HG03460 (cell line): ENCODE measurements around the gene TBX15.
A peak's percentile ranks its signal among the peaks of the same experiment; 100 is the strongest.
"Not testable (repeated sequence)": the region's sequence is repeated elsewhere in the genome, so short reads cannot be mapped to it uniquely, and the experiment has no call there.

Source experiments
- ATAC-seq: cut with Tn5 transposase; IDR thresholded peaks from one replicate; pipeline ENCODE4 v1.9.1; 2021; ENCODE audit not compliant: unreplicated experiment

Gene TBX15

DNA sequence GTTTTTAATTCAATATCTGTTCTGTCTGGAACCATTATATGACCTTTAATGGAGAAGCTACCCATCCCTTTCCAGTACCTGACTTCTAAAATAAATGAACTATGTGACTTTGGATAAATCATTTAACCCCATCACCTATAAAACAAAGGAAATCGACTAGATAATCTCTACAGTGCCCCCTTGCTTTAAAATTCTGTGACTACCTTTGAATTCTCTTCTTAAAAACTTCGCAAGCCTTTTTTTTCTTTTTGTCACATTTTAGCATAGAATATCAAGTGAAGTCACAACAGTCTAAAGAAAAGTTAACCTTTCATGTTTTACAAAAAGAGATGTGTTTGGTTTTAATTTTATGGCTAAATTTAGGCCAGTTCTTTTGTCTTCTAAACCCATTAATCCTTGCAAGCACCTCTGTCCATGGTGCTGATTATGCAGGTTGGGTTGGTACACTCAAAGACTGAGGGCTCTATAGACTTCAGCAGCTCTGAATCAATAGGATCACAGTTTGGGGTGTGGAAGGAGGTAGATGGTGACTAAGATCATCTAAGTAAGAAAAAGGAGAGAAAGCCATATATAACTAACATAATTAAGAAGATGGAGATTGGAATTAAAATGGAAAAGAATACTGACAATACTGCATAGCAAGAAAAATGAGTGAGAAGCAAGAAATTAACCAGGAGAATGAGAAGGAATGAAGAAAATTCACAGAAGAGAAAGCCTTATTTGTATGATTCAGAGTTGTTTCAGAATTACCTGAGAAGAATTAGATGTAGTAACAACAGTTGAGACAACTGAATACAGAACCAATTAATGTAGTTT is 59.2 kb downstream of the TBX15 start:
- no peak for ATAC-seq

DNA sequence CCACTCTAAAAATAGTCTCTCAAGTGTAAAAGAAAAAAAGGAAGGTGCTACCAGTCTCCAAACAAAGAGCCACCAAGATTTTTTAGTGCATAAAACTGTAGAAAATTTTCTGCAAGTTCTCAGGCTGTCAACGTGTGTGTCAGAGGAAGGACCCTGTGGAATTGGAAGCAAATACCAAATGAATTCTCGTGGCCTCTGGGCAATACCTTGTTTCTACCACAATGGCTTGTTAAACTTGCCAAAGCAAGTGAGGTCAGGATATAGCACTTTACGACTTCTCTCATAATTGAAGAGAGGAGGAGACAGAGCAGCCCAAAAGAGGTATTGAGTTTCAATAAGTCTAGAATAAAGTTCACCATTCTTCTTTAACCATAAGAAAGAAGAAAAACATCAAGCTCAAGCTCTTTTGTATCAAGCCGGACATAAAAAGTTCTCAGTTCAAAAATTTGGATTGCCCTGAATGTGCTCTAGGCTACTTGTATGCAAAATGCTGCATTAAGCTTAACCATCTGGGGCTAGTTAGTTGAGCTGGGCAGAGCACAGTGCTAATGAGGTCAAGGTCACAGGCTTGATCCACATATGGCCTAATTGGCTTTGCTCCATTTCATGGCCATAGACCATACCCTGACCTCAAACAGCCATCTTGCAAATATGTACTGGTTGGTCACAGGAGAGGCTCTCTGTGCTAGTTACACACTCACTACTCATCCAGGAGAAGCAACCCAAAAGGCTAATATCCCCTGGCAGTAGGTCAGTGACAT is 60.5 kb downstream of the TBX15 start:
- no peak for ATAC-seq

DNA sequence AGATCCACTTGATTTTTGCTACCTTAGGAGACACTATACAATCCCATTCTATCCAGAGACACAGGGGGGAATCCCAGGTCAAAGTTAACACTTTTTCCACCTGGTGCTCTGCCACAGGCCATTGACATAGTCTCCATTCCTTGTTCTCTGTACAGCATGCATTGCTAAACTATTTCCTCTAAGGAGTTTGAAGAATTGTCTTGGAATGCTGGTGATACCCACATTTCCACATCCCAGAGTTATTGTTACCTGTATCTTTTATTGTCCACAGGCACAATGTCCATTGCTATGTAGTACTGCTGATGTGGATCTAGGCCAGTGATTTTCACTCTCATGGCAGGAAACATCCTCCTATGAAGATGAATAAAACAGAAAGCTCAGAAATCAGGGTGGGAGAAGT is 61.9 kb downstream of the TBX15 start:
- no peak for ATAC-seq

DNA sequence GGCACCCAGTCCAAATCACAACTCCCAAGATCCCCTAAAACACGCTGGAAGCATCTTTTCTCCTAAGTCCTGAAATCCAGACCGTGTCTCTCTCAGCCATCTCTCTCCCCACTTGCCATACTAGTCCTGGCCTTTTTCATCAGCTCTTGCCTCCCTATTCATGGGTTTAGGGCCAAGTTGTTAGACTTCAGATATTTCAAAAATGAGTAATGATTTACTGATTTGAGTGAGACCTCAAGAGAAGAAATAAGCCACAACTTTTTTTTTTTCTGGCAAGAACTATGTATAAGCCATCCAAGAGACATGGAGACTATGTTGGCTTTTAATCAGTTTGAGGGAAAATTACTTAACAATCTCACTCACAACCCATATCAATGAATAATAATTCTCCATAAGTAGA is 62.5 kb downstream of the TBX15 start:
- ATAC-seq: no peak

DNA sequence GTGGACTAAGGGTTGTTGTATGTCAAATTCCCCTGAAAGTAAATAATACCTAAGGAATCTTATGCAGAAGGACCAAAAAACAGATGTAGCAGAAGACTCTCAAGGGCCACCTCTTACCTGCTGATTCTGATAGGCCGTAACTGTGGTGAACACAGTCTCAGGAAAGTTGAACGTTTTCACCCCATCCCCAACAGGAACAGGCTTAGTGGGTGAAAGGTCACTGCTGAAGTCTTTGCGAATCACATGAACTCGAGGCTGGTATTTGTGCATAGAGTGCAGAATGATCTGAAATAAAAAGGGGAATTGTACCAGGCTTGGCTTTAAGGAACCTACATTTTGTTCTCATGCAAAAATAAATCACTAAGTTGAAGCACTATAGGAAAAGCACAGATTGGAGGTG is 64.8 kb downstream of the TBX15 start:
- ATAC-seq: no peak

- ATAC-seq: no peak
Observed at GRCh38 chr1:118921994-118922393, 66.1 kb downstream of the TBX15 start.

- no peak for ATAC-seq
Observed at GRCh38 chr1:118920124-118920717, 67.9 kb downstream of the TBX15 start.

DNA sequence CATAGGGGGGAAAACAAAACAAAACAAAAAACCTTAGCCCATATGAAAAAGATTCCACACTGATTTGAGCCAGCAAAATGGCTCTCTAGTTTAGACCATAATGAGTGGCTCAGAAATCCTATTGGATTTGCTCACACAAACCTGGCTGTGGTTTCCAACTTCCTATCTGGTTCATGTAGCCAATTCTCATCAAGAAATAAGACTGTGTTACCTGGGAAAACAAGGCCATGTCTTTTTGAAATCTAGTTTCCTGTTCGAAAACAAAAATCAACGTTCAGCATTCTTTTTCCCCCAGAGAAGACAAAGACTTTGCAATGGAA is 69.2 kb downstream of the TBX15 start:
- ATAC-seq: no peak

GRCh38 chr1:118918230-118918939 is 69.8 kb downstream of the TBX15 start:
- peak; percentile 73 for ATAC-seq

DNA sequence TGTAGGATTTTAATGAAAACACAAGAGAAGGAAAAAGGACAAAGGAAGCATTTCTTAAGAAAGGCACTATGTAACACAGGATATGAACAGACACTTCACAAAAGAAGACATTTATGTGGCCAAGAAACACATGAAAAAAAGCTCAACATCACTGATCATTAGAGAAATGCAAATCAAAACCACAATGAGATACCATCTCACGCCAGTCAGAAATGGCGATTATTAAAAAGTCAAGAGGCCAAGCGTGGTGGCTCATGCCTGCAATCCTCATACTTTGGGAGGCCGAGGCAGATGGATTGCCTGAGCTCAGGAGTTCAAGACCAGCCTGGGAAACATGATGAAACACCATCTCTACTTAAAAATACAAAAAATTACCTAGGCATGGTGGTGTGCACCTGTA is 71.8 kb downstream of the TBX15 start:
- not testable (repeated sequence) for ATAC-seq

- ATAC-seq: peak; percentile 48
Observed at GRCh38 chr1:118914379-118915161, 73.6 kb downstream of the TBX15 start.

DNA sequence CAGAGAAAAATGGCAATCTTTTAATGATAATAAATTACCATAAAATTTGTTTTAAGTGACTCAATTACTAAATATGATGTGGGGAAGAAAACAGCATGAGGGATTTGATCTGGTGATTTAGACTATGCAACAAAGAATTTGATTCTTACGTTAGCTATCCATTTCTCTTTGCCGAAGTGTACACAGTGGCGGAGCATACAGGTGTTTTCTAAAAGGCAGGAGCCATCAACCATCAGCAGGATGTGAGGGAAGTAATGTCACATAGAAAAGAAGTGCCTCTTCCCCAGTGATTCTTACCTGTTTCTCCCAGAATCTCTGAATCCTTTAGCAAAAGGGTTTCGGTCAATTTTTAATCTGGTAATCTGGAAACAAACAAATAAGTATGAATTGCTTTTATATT is 74.3 kb downstream of the TBX15 start:
- ATAC-seq: no peak

DNA sequence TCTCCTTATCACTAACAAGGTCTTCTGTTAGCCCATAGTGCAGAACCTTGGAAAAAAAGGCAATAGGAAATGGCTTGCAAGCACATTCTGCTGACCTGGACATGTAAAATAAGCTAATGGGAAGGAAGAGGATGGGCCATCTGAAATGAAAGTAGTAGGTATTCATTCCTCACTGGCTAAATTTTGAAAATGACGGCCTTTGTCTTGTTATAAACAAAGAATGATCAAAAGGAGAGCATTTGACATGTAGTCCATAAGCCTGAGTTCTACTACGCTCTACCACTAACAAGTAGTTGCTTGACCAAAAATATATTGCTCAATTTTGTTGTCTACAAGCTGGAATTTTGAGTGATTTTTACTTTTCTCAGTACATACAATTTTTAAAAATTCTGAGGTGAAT is 75.6 kb downstream of the TBX15 start:
- ATAC-seq: no peak

GRCh38 chr1:118911571-118911970 is 76.6 kb downstream of the TBX15 start:
- ATAC-seq: no peak

- ATAC-seq: no peak
Observed at GRCh38 chr1:118907466-118907865, 80.7 kb downstream of the TBX15 start.

DNA sequence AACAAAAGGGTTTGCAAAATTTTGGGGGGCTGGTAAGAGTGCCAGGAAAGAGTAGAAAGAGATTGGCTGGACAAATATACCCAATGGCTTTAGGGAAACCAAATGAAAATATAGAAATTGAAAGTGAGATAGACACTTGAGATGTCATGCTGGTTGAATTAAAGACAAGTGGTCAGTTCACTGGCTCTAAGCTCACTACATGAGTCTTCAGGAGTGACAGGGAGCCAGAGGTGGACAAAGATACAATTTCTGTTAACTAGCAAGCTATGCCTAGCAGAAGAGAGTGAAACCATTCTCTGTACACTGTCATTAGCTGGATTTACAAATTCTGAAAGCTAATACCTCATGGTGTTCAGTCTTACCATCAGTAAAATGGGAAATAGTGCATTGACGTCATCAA is 82.5 kb downstream of the TBX15 start:
- ATAC-seq: no peak

- no peak for ATAC-seq
Observed at GRCh38 chr1:118905196-118905595, 82.9 kb downstream of the TBX15 start.

DNA sequence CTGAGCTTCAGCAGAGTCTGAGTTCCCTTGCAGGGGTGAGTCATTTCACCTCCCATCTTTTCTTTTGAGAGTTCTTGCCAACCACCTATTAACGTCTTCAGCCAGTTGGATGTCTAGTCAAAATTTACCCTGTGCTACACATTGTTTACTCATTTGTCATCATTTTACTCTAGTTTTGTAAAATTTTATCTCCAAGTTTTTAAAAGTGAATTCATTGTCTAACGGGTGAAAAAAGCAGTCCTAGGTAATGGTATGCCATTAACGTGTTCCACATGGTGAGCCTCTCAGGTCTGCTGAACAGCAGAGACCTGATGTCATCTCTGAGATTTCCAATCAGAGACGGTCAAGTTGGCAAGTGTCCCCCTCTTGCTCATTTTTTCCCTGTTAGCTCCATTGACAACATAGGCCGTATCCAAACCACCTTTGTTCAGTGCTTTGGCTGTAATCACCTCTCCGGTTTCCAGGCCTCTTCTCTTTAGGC is 85.4 kb downstream of the TBX15 start:
- no peak for ATAC-seq

GRCh38 chr1:118902299-118902698 is 85.8 kb downstream of the TBX15 start:
- no peak for ATAC-seq

- ATAC-seq: no peak
Observed at GRCh38 chr1:118900643-118901440, 87.3 kb downstream of the TBX15 start.
